SJCRH30 (cell line): ENCODE data around the gene DROSHA. TPM values are rescaled to one million over a fixed set of nuclear protein-coding genes. Genes with fewer than 3 reads are reported as not detected.

Experiments
- total RNA-seq: library from RNA; depleted of rRNA; stranded (reverse); fragments of >200 nt; shearing (Covaris generic); gene quantifications from 2 replicates; pipeline ENCODE4 v1.2.3, GENCODE V29; 2014; rRNA removed

The DROSHA gene
- total RNA-seq, 1 experiment from 2014 or later = 105 TPM

Other genes starting within 250 kb of the DROSHA start
- 54.0 and 61.6 TPM in 2 replicates for gene C5orf22, start 208 bp upstream of the DROSHA start, total RNA-seq
- gene PDZD2, start 107.0 kb upstream of the DROSHA start, total RNA-seq = 0.47 and 0.76 TPM in 2 replicates